H1 (cell line): ENCODE data around the gene STAT3. TPM values are rescaled to one million over a fixed set of nuclear protein-coding genes. Genes with fewer than 3 reads are reported as not detected.

Experiments used
- CEBPB ChIP-seq: IDR thresholded peaks from 2 replicates; pipeline ENCODE4 v1.6.1; 2012; ENCODE audit warnings: low read depth, low read length
- CHD7 ChIP-seq: fragments of 300-600 bp; sonication (generic); IDR thresholded peaks from 2 replicates; pipeline ENCODE4 v1.7.1; 2012; ENCODE audit warnings: low read length, moderate library complexity, mild to moderate bottlenecking, inconsistent platforms; ENCODE audit not compliant: insufficient replicate concordance
- EP300 ChIP-seq, 2 experiments: IDR thresholded peaks; 1 replicate in 1 of 2; 2 replicates in 1 of 2; pipeline ENCODE4 v1.6.1; 2011 to 2012; ENCODE audit warnings: low read depth in 2 of 2, low read length in 2 of 2, mild to moderate bottlenecking in 2 of 2, borderline replicate concordance in 1 of 2, inconsistent platforms in 1 of 2, moderate library complexity in 1 of 2
- HDAC2 ChIP-seq, 2 experiments: fragments of 300-600 bp in 1 of 2; sonication (generic) in 1 of 2; IDR thresholded peaks; 2 replicates each; pipeline ENCODE4 v1.6.1; 2011 to 2012; ENCODE audit warnings: low read depth in 2 of 2, low read length in 2 of 2, mild to moderate bottlenecking in 2 of 2, moderate library complexity in 2 of 2, borderline replicate concordance in 1 of 2, inconsistent platforms in 1 of 2
- JUND ChIP-seq: IDR thresholded peaks from 2 replicates; pipeline ENCODE4 v1.6.1; 2011; ENCODE audit warnings: mild to moderate bottlenecking, improper control_type of control experiment, low read length
- POLR2AphosphoS5 ChIP-seq: IDR thresholded peaks from 2 replicates; pipeline ENCODE4 v1.6.1; 2011; ENCODE audit warnings: low read depth, low read length
- POU5F1 ChIP-seq: IDR thresholded peaks from 2 replicates; pipeline ENCODE4 v1.6.1; 2011; ENCODE audit warnings: low read depth, mild to moderate bottlenecking, low read length, moderate library complexity
- SP2 ChIP-seq: IDR thresholded peaks from 2 replicates; pipeline ENCODE4 v1.6.1; 2012; ENCODE audit warnings: mild to moderate bottlenecking, low read length, inconsistent platforms
- TCF12 ChIP-seq: IDR thresholded peaks from 2 replicates; pipeline ENCODE4 v1.6.1; 2011; ENCODE audit warnings: low read depth, mild to moderate bottlenecking, low read length
- polyA plus RNA-seq, 7 experiments: library from polyadenylated mRNA; depleted of rRNA in 3 of 7; stranded (reverse) in 5 of 7; unstranded in 2 of 7; fragments of >200 nt in 5 of 7; fragments of 200-250 nt in 2 of 7; gene quantifications; 1 replicate in 5 of 7; 2 replicates in 1 of 7; 4 replicates in 1 of 7; pipeline versions ENCODE4 v1.2.1 to v1.2.3, GENCODE V29; 2011 to 2013; ENCODE audit warnings: missing spikeins in 2 of 7, mixed read lengths in 2 of 7
- total RNA-seq: library from RNA; stranded (reverse); fragmentation: NEBNext Ultra II Directional; extraction: Animal tissue kit (Norgen Biotek cat#: 25700); gene quantifications from 2 replicates; pipeline ENCODE4 v1.2.1, GENCODE V29; 2021

STAT3 gene
- total and polyA plus RNA-seq, 2 of the 8 experiments (the other 6 are each of a cell fraction or from before 2014, with no cell fraction given): 38.4 to 94.1 TPM

- TF ChIP-seq POLR2AphosphoS5 (peak; percentile 70; the same call in 1 of the 2 replicates), CHD7 (peak; percentile 67), SP2 (no peak), CEBPB (0 out of 2 replicates have a peak, but pooled peaks have one; percentile 11), TCF12 (peak; percentile 87), HDAC2 (IDR thresholded peaks at IDR 0.05; ENCODE audit: borderline replicate concordance in 1 of 2, low read depth in 2 of 2, low read length in 2 of 2) (no peak), JUND (peak; percentile 66; the same call in 1 of the 2 replicates), POU5F1 (peak; percentile 38; the same call in 1 of the 2 replicates), EP300 (IDR thresholded peaks at IDR 0.05; ENCODE audit: borderline replicate concordance in 1 of 2, low read depth in 2 of 2, low read length in 2 of 2) (peak in 1 of 2 experiments; percentile 63; a peak in 1 of 3 replicates)
Measured at GRCh38 chr17:42329025-42329976, 58.9 kb downstream of the STAT3 start (continued).
